Endothelial cell (in vitro differentiated cells): Measurements from ENCODE around the gene SLC16A11. TPM values are rescaled to one million over a fixed set of nuclear protein-coding genes. Genes with fewer than 3 reads are reported as not detected.

Experiments
- DNase-seq: peaks from one replicate; pipeline ENCODE4 v3.0.0; 2021; ENCODE audit warnings: low spot score
- H3K27ac Mint-ChIP-seq: one replicate; pipeline ENCODE4 v1.8.0; 2021; ENCODE audit warnings: mixed read lengths, inconsistent platforms; ENCODE audit not compliant: unreplicated experiment
- H3K27me3 Mint-ChIP-seq: one replicate; pipeline ENCODE4 v1.8.0; 2021; ENCODE audit warnings: mild to moderate bottlenecking, moderate library complexity, mixed read lengths, inconsistent platforms; ENCODE audit not compliant: unreplicated experiment
- H3K36me3 Mint-ChIP-seq: one replicate; pipeline ENCODE4 v1.8.0; 2021; ENCODE audit warnings: mild to moderate bottlenecking, low read depth, mixed read lengths, inconsistent platforms; ENCODE audit not compliant: unreplicated experiment
- H3K4me1 Mint-ChIP-seq: one replicate; pipeline ENCODE4 v1.8.0; 2021; ENCODE audit warnings: mild to moderate bottlenecking, mixed read lengths, inconsistent platforms; ENCODE audit not compliant: unreplicated experiment
- H3K4me3 Mint-ChIP-seq: one replicate; pipeline ENCODE4 v1.8.0; 2021; ENCODE audit warnings: mild to moderate bottlenecking, mixed read lengths, inconsistent platforms; ENCODE audit not compliant: unreplicated experiment
- H3K9me3 Mint-ChIP-seq: one replicate; pipeline ENCODE4 v1.8.0; 2021; ENCODE audit warnings: mixed read lengths, inconsistent platforms; ENCODE audit not compliant: unreplicated experiment
- total RNA-seq: library from RNA; stranded (reverse); fragmentation: NEBNext Ultra II Directional; extraction: Animal tissue kit (Norgen Biotek cat#: 25700); gene quantifications from one replicate; pipeline ENCODE4 v1.2.1, GENCODE V29; 2021; ENCODE audit not compliant: unreplicated experiment
- TF ChIP-seq, protein P1 (sequence below): fragments of 200-600 bp; sonication (generic); IDR thresholded peaks from one replicate; pipeline ENCODE4 v1.5.0; 2021; ENCODE audit warnings: antibody characterized with exemption; ENCODE audit not compliant: unreplicated experiment

SLC16A11 gene
- total RNA-seq, 1 donor from 2014 or later = 0.33 TPM

DNA sequence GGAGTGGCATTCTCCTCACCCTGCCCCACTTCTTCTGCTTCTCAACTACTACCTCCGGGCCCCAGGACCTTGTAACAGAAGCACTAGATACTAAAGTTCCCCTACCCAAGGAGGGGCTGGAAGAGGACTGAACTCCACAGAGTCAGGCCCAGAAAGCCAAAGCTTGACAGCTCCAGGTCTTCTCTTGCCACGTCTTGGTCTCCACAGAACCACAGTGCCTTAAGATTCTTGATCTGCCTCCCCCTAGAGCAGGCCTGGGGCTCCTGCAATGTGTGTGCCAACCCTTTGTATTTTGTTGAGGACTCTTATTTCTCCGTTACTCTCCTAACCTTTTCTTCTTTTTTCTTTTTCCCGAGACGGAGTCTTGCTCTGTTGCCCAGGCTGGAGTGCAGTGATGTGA lies 4.1 kb downstream of the SLC16A11 start:
- no peaks in the 10 kb centered on the region for H3K36me3 Mint-ChIP-seq
- TF ChIP-seq, protein P1, sequence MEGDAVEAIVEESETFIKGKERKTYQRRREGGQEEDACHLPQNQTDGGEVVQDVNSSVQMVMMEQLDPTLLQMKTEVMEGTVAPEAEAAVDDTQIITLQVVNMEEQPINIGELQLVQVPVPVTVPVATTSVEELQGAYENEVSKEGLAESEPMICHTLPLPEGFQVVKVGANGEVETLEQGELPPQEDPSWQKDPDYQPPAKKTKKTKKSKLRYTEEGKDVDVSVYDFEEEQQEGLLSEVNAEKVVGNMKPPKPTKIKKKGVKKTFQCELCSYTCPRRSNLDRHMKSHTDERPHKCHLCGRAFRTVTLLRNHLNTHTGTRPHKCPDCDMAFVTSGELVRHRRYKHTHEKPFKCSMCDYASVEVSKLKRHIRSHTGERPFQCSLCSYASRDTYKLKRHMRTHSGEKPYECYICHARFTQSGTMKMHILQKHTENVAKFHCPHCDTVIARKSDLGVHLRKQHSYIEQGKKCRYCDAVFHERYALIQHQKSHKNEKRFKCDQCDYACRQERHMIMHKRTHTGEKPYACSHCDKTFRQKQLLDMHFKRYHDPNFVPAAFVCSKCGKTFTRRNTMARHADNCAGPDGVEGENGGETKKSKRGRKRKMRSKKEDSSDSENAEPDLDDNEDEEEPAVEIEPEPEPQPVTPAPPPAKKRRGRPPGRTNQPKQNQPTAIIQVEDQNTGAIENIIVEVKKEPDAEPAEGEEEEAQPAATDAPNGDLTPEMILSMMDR = no peak
- H3K27me3 Mint-ChIP-seq = peaks cover 17% of the 10 kb centered on the region
- H3K9me3 Mint-ChIP-seq = no peaks in the 10 kb centered on the region
- H3K4me1 Mint-ChIP-seq = peaks cover 13% of the 10 kb centered on the region
- no peak for DNase-seq
- H3K27ac Mint-ChIP-seq = no peak overlapping the region
- no peak overlapping the region for H3K4me3 Mint-ChIP-seq

DNA sequence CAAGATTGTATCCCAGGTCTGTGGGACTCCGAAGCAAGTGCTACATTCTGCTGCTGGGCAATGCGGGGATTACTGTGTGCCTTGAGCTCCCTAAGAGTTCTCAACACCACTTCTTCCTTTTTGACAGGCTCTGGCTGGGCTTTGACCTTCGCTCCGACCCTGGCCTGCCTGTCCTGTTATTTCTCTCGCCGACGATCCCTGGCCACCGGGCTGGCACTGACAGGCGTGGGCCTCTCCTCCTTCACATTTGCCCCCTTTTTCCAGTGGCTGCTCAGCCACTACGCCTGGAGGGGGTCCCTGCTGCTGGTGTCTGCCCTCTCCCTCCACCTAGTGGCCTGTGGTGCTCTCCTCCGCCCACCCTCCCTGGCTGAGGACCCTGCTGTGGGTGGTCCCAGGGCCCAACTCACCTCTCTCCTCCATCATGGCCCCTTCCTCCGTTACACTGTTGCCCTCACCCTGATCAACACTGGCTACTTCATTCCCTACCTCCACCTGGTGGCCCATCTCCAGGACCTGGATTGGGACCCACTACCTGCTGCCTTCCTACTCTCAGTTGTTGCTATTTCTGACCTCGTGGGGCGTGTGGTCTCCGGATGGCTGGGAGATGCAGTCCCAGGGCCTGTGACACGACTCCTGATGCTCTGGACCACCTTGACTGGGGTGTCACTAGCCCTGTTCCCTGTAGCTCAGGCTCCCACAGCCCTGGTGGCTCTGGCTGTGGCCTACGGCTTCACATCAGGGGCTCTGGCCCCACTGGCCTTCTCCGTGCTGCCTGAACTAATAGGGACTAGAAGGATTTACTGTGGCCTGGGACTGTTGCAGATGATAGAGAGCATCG lies 5.6 kb downstream of the SLC16A11 start:
- no peaks in the 10 kb centered on the region for H3K9me3 Mint-ChIP-seq
- H3K27ac Mint-ChIP-seq = no peak overlapping the region
- peaks cover 22% of the 10 kb centered on the region for H3K4me1 Mint-ChIP-seq
- no peak for DNase-seq
- TF ChIP-seq, protein P1 = no peak
- H3K36me3 Mint-ChIP-seq = no peaks in the 10 kb centered on the region
- peaks cover 16% of the 10 kb centered on the region for H3K27me3 Mint-ChIP-seq
- no peak overlapping the region for H3K4me3 Mint-ChIP-seq

DNA sequence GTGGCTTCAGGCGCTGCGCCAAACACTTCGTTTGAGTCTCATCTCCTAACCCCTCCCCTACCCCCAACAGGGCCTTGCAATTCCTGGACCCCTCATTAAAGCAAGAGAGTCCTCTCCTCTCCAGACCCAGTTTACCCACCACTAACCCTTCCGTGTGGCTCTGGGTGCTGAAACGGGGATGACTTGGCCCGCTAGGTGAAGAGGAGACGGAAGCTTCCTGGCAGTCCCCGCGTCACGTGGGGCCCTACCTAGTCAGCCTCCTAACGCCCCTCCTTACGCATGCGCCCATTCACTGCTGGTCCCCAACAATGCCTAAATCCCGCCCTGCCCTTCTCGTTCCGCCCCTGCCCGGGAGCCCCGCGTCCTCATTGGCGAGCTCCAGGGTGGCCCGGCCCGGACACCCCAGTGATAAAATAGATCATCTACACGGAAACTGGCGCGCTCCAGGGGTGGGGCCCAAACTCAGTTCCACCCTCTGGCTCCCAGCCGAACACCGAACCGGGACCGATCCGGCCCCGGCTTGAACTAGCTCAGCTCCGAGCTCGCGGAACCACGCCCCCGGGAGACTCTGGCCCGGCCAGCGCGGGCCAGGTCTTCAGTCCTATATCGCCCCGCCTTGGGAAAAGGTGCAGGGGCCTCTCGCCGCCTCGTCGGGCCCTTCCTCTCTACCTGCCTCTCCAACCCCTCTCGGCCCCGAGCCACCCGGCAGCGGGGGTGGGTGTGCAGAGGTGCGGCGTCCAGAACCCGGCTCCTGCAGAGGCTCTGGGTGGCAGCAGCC lies 8.1 kb downstream of the SLC16A11 start, which contains the start of gene SLC16A13:
SLC16A13 (plus strand) TSS at position 425 of the 778 bp plus-strand sequence. CDS start 368 bp downstream, outside the sequence.
- peak; percentile 86 for DNase-seq
- TF ChIP-seq, protein P1 = no peak
- Mint-ChIP-seq H3K36me3 (peaks cover 16% of the 10 kb centered on the region), H3K9me3 (no peaks in the 10 kb centered on the region), H3K4me1 (peaks cover 31% of the 10 kb centered on the region), H3K27me3 (peaks cover 22% of the 10 kb centered on the region), H3K4me3 (peak within 1 kb of the TSS; percentile 97), H3K27ac (peak within 1 kb of the TSS; percentile 98)

DNA sequence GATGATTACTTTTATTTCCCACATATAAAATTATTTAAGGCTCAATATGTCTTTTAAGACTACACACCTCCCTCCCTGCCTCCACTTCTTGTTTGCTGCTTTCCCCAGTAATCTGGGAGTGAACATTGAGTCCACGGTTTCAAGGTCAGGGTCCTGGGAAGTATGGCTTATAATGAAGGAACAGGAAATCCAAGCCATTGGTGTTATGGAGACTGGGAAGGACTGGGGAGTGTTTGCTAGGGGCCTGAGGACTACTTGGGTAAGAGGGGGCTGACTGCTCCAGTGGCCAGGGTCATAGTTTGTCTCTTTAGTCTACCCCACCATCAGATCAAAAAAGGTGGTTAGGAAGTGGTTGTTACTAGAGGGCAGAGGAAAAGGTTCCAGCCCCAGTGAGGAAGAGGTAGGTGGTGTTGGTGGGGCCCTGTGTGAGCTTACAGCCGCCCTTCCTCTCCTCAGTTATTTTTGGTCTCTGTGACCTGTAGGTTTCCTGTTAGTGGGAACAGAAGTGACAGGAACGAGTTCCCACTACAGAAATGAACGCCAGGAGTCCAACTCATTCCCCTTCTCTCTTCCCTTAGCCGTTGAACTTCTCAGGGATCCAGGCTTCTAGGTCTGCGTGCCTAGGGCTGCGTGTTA lies 8.8 kb downstream of the SLC16A11 start:
- Mint-ChIP-seq H3K36me3 (peaks cover 23% of the 10 kb centered on the region), H3K27me3 (peaks cover 22% of the 10 kb centered on the region), H3K27ac (peak overlapping the region; percentile 98), H3K4me3 (peak overlapping the region; percentile 97), H3K9me3 (no peaks in the 10 kb centered on the region), H3K4me1 (peaks cover 38% of the 10 kb centered on the region)
- no peak for DNase-seq
- TF ChIP-seq, protein P1 = no peak
